Ovary (tissue), 9 donors: ENCODE measurements around the gene TJP1. TPM values are rescaled to one million over a fixed set of nuclear protein-coding genes. Genes with fewer than 3 reads are reported as not detected.

Experiments
- DNase-seq, 5 donors: peaks; one replicate each; pipeline ENCODE4 v3.0.0-alpha.2; 2019 to 2020
- H3K27ac ChIP-seq, 2 donors: fragments of 200-600 bp; one replicate each; pipeline versions ENCODE4 v1.5.1 to v1.8.0; 2019 to 2022
- H3K27me3 ChIP-seq: fragments of 200-600 bp; one replicate; pipeline ENCODE4 v1.8.0; 2022
- H3K36me3 ChIP-seq: fragments of 200-600 bp; sonication (generic); one replicate; pipeline ENCODE4 v1.5.1; 2019
- H3K4me1 ChIP-seq: one replicate; pipeline ENCODE4 v1.8.1; 2013; ENCODE audit warnings: mild to moderate bottlenecking, moderate library complexity; ENCODE audit not compliant: insufficient read depth
- H3K4me3 ChIP-seq: fragments of 200-600 bp; sonication (generic); one replicate; pipeline ENCODE4 v1.5.1; 2017
- H3K9me3 ChIP-seq, 2 donors: fragments of 200-600 bp in 1 of 2; sonication (generic) in 1 of 2; one replicate each; pipeline versions ENCODE4 v1.5.1 to v1.8.1; 2013 to 2019; ENCODE audit warnings: mild to moderate bottlenecking in 1 of 2, moderate library complexity in 1 of 2
- EP300 ChIP-seq: sonication (generic); formaldehyde crosslinking; IDR thresholded peaks from one replicate; pipeline ENCODE4 v1.6.1; 2017; ENCODE audit warnings: antibody characterized with exemption
- POLR2A ChIP-seq: fragments of 450-650 bp; IDR thresholded peaks from one replicate; pipeline ENCODE4 v1.6.1; 2017; ENCODE audit warnings: antibody characterized with exemption, mild to moderate bottlenecking, moderate library complexity
- WGBS, 3 donors: extraction: QIAGEN DNeasy Blood & Tissue Kit in 1 of 3; methylation state at CpG; one replicate each; pipeline versions ENCODE4 v1.1.5 to v1.1.7; 2013 to 2017; 5-methylcytosine and 5-hydroxymethylcytosine counted together
- intact Hi-C, 4 donors: fragments of 100-400 bp; cut with DNase I; formaldehyde crosslinking; loops; one replicate each; pipeline versions ENCODE4 v1.11.0 to v1.15.1; 2022 to 2023
- polyA plus RNA-seq, 2 donors: library from polyadenylated mRNA; stranded (reverse); fragments of 200-250 nt in 1 of 2; fragments of 350-450 nt in 1 of 2; fragmentation: Illumina TruSeq in 1 of 2; extraction: RNeasy Lipid Tissue Mini Kit (QIAGEN cat#74804) in 1 of 2; gene quantifications; one replicate each; pipeline ENCODE4 v1.2.3, GENCODE V29; 2013 to 2014
- total RNA-seq, 7 donors: library from RNA; depleted of rRNA in 2 of 7; stranded (reverse); fragments of >200 nt in 2 of 7; fragmentation: NEBNext Ultra II Directional in 3 of 7; extraction: Animal tissue kit (Norgen Biotek cat#: 25700) in 3 of 7; gene quantifications; one replicate each; pipeline versions ENCODE4 v1.1.0 to v1.2.4, GENCODE V29; 2016 to 2023
- TF ChIP-seq, protein P1 (sequence below), 3 donors: fragments of 450-650 bp in 2 of 3; fragments of 200-600 bp in 1 of 3; IDR thresholded peaks; one replicate each; pipeline versions ENCODE4 v1.5.1 to v1.8.0; 2016 to 2022; ENCODE audit warnings: antibody characterized with exemption in 3 of 3, mild to moderate bottlenecking in 1 of 3
- donor health status: DM: no; HTN: no; CAD: no; lungs with moderate emphysema.
- donor health status: DM: no; HTN: no; CAD: no.
- donor health status: Bipolar disorder and iron deficiency.
- donor health status: DM: yes; HTN: yes; CAD: no.
- donor health status: DM: no; HTN: no; CAD: no.
- donor health status: DM: yes; HTN: yes; CAD: no.

Gene TJP1
- total and polyA plus RNA-seq, 9 donors, result 25.3 to 150 (median 70.1) TPM

DNA sequence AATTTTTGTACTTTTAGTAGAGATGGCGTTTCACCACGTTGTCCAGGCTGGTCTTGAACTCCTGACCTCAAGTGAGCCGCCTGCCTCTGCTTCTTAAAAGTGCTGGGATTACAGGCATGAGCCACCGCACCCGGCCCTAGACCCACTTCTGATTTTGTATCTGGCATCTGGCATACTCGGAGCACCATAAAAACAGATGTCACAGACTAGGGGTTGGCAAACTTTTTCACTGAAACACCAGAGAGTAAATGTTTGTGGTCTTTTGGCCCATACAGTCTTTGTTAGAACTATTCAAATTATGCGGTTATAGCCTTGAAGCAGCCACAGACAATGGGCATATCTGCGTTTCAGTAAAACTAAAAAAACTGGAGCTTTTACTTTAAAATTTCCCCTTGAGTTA is 110.7 kb downstream of the TJP1 start:
- WGBS, 3 donors, result 59 to 79% (median 79%) methylated on average over 8 of the region's 8 CpGs
- Histone ChIP-seq H3K27ac (no peak overlapping the region), H3K4me1 (no peaks in the 10 kb centered on the region), H3K9me3 (no peaks in the 10 kb centered on the region), H3K36me3 (no peaks in the 10 kb centered on the region), H3K27me3 (no peaks in the 10 kb centered on the region), H3K4me3 (no peak overlapping the region)
- intact Hi-C loops, result no loop called here
- no peak for TF ChIP-seq POLR2A
- TF ChIP-seq, protein P1, sequence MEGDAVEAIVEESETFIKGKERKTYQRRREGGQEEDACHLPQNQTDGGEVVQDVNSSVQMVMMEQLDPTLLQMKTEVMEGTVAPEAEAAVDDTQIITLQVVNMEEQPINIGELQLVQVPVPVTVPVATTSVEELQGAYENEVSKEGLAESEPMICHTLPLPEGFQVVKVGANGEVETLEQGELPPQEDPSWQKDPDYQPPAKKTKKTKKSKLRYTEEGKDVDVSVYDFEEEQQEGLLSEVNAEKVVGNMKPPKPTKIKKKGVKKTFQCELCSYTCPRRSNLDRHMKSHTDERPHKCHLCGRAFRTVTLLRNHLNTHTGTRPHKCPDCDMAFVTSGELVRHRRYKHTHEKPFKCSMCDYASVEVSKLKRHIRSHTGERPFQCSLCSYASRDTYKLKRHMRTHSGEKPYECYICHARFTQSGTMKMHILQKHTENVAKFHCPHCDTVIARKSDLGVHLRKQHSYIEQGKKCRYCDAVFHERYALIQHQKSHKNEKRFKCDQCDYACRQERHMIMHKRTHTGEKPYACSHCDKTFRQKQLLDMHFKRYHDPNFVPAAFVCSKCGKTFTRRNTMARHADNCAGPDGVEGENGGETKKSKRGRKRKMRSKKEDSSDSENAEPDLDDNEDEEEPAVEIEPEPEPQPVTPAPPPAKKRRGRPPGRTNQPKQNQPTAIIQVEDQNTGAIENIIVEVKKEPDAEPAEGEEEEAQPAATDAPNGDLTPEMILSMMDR (IDR thresholded peaks at IDR 0.05), result no peak
- no peak for TF ChIP-seq EP300
- no peak for DNase-seq

DNA sequence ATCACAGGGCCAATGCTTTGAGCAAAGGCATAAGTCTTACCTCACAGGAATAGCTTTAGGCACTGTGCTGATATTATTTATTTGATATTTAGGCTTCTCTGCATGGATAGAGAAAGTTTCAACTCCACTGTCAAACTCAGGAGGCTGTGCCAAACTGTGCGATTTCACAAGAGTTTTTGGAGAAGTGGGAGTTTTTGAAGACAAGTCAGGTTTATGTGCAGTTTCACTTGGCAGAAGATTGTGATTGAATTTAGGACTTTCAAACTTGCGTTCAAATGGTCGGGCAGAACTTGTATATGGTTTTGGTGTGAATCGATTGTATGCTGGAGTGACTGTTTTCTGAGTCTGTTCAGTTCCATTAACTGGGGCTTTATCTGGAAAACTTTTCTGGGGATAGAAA is 113.7 kb downstream of the TJP1 start:
- 63 to 85% (median 76%) methylated on average over 4 of the region's 4 CpGs for WGBS, 3 donors
- TF ChIP-seq EP300 (no peak), POLR2A (no peak)
- TF ChIP-seq, protein P1 (IDR thresholded peaks at IDR 0.05), result no peak
- Histone ChIP-seq H3K4me1 (no peaks in the 10 kb centered on the region), H3K9me3 (no peaks in the 10 kb centered on the region), H3K36me3 (no peaks in the 10 kb centered on the region), H3K27ac (no peak overlapping the region), H3K4me3 (no peak overlapping the region), H3K27me3 (no peaks in the 10 kb centered on the region)
- DNase-seq, result no peak
- intact Hi-C loops, result no loop called here

DNA sequence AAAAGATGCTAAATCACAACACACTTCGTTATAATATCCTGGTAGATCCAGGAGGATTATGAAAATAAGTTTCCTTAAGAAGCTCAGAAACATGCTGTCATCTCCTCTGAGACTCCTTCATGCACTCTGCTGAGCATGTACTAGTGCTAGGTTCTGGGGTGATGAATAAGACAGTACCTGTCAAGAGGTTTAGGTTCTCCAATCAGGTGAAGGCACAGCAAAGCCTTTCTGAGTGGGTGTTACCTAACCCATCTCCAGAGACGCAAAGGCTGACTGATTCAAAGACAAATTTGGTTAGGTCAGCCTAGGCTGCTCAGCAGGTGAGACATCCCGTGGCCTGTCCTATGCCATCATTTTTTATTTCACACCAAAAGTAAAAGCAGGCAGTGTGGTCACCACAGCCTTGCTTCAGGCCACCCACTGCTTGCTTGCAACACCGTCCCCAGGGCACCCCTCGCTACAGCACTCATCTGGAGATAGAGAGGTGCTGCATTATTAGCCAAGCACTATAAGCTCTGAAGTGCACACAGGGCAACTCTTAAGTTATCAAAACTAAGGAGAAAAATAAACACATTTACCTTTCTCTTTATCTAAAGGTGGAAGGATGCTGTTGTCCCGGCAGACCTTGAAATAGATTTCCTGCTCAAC is 117.2 kb downstream of the TJP1 start:
- intact Hi-C loops, result no loop called here
- TF ChIP-seq POLR2A, result no peak
- TF ChIP-seq EP300, result no peak
- TF ChIP-seq, protein P1 (IDR thresholded peaks at IDR 0.05), result no peak
- H3K4me3 ChIP-seq, result no peak overlapping the region
- H3K4me1 ChIP-seq, result no peaks in the 10 kb centered on the region
- H3K36me3 ChIP-seq, result no peaks in the 10 kb centered on the region
- no peaks in the 10 kb centered on the region for H3K27me3 ChIP-seq
- no peak for DNase-seq
- no peak overlapping the region for H3K27ac ChIP-seq
- WGBS, 3 donors, result 88 to 92% (median 91%) methylated on average over 6 of the region's 6 CpGs
- H3K9me3 ChIP-seq, result no peaks in the 10 kb centered on the region

DNA sequence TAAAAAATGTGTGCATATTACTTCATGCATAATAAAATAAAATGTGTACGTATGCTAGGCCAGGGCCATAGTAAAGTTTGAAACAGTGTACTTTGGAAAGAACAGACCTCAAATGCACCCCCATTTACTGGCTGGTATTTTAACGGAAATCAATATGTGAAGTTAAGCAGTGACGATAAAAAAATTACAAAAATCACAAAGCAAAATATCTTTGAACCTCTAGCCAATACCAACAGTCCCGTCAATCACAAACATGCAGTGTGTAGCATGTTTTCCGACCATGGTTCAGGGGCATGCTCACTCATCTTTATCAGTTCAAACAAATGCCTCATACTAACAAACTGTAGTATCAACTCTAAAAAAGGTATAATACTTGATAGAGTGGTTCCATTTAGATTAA is 121.1 kb downstream of the TJP1 start:
- Histone ChIP-seq H3K27me3 (no peaks in the 10 kb centered on the region), H3K4me3 (no peak overlapping the region), H3K9me3 (no peaks in the 10 kb centered on the region), H3K4me1 (no peaks in the 10 kb centered on the region), H3K36me3 (no peaks in the 10 kb centered on the region), H3K27ac (no peak overlapping the region)
- TF ChIP-seq POLR2A (no peak), EP300 (no peak)
- TF ChIP-seq, protein P1 (IDR thresholded peaks at IDR 0.05), result no peak
- DNase-seq, result no peak
- 85 to 88% (median 87%) methylated on average over 5 of the region's 5 CpGs for WGBS, 3 donors
- intact Hi-C loops, result no loop called here
